ENCODE results near the gene HINT2.

The HINT2 gene

GRCh38 chr9:35814841-35815543 lies at the start of gene HINT2:
HINT2 (minus strand) TSS chr9:35815042; CDS start chr9:35814979, 63 bp downstream.
- DNase-seq = peak; percentile 98

- DNase-seq = no peak
Observed at GRCh38 chr9:35863583-35863982, 48.7 kb upstream of the HINT2 start.

- DNase-seq = no peak
Observed at GRCh38 chr9:35862328-35862727, 47.5 kb upstream of the HINT2 start.

DNA sequence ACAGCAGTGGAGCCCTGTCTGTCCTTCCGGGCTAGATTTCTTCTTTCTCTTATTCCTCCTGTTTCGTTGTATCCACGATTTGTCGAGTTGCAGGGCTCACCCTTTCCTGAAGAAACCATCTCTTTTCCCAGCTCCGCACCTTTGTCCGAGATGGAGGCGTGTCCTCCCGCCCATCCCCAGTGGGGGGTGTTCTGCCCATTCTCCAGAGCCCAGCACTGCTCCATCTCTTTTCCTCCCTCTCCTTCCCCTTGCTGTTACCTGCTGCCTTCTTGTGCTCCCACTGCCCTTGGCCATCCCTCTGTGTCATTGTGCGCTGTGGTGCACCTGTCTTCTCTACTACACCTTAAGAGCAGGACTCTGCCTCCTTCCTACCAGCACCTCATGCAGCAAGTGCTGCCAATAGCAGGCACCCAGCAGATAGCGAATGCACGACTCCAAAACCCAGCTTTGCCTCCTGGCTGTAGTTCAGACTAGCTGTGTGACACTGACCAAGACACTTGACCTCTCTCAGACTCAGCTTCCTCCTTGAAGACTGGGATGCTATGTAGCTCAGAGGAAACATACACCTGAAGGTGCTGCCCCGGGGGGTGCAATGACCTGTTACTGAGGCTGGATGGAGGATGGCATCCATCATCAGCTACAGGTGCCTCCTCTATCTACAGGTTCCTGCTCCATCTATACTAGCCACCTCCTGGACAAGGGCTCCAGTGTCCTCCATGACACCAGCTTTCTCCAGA lies 46.5 kb upstream of the HINT2 start:
- no peak for DNase-seq

DNA sequence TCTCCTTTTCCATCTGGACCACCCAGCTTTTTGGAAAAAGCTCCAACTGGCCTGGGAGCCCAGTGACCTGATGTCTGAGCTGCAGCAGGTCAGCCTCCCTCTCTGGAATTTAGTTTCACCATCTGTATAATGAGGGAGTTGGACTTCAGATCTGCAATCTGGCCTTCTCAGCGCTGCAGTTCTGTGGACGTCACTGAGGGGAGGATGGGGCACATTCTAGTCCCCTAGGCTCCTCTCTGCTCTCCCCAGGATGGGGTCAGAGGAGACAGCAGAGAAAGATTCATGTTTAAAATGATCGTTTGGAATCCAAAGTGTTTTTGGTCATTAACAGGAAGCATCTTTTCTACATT lies 45.1 kb upstream of the HINT2 start:
- no peak for DNase-seq

DNA sequence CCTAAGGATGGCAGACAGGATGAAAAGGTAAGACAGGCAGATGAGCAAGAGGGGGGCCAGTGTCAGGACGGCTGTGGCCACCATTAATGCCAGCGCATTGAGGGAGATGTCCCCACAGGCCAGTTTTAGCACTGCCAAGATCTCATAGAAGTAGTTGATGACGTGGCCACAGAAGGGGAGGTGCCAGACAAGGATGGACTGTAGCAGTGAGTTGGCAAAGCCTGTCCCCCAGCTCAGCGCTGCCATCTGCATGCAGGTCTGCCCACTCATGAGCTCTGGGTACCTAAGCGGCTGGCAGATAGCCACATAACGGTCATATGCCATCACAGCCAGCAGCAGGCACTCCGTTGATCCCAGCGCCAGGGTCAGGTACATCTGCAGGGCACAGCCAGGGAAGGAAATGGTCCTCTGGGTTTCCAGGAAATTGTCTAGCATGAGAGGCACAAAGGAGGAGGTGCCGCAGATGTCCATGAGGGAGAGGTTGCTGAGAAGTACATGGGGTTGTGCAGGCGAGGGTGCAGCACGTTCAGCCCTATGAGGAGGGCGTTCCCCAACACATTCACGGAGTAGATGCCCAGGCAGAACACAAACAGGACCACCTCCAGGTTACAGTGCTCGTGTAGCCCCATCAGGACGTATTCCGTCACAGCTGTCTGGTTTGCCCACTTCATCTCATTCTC lies 44.6 kb upstream of the HINT2 start:
- no peak for DNase-seq

GRCh38 chr9:35858458-35858857 lies 43.6 kb upstream of the HINT2 start:
- no peak for DNase-seq

DNA sequence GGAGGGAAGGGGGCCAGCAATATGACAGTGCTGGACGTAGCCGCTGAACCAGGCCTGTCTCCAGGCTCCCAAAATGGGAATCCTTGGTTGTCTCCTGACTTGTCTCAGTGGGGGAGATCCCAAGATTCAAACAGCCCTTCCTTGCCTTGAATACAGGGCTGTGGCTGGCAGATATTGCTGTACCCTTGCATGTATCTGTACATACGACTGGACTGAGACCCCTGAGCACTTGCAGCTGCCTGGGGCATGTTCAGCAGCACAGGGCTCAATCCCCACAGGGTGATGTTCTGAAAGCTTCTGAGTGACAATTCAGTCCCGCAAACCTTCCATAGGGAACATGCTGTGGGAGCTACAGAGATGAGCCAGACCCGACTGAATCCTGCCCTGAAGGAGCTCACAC lies 42.0 kb upstream of the HINT2 start:
- DNase-seq = no peak

GRCh38 chr9:35856206-35856605 lies 41.4 kb upstream of the HINT2 start:
- DNase-seq = no peak

DNA sequence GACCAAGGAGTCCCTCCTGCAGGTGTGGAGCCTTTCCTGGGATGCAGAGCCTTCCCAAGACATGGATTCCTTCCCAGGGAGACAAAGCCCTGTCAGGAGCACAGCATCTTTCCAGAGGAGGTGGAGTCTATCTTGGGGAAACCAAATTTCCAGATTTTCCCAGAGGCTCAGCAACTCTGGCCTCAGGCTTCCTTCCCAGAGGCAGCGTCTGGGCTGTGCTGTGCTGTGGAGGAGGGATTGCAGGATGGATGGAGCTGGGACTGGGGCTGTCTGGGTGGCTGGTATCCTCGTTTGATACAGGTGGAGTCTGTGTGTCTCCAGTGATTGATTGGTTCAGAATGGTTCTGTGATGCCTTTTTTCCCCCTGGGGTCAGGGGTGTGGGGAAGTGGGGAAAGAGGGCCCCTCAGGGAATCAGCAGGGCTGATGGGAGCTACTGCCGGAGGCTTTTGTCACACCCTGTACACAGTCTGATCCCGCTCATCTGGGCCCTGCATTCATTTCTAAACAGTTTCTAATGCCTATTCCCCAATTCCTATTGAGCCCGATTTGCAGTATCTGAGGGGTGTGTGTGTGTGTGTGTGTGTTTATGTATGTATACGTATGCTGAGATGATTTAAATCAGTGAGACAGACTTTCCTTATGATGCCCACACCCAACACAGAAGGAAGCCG lies 39.4 kb upstream of the HINT2 start:
- DNase-seq = no peak

DNA sequence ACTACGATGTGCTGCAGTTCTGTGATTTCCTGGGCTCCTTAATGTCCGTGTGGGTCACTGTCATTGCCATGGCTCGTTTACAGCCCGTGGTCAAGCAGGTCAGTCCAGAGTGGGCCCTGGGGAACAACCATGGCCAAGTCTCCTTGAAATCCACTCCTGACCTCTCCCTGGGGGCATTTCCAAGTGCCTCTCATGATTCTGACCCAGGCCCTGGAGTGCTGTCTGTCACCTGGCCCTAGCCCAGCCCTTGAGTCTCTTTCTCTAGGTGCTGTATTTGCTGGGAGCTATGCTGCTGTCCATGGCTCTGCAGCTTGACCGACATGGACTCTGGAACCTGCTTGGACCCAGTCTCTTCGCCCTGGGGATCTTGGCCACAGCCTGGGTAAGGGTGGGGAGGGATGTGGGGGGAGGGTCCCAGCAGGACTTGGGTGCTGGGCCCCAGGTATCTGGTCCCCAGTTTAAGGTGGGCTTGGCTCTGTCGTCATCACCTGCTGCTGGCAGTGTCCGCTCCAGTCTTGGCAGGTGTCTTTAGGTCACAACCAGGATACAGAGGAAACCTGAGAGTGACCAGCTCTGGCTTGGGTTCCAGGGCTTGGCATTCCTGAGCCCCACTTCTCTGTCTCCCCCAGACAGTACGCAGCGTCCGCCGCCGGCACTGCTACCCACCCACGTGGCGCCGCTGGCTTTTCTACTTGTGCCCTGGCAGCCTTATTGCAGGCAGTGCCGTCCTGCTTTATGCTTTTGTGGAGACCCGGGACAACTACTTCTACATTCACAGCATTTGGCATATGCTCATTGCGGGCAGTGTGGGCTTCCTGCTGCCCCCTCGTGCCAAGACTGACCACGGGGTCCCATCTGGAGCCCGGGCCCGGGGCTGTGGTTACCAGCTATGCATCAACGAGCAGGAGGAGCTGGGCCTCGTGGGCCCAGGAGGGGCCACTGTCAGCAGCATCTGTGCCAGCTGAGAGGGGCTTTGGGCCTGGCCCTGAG lies 38.3 kb upstream of the HINT2 start:
- DNase-seq = no peak

DNA sequence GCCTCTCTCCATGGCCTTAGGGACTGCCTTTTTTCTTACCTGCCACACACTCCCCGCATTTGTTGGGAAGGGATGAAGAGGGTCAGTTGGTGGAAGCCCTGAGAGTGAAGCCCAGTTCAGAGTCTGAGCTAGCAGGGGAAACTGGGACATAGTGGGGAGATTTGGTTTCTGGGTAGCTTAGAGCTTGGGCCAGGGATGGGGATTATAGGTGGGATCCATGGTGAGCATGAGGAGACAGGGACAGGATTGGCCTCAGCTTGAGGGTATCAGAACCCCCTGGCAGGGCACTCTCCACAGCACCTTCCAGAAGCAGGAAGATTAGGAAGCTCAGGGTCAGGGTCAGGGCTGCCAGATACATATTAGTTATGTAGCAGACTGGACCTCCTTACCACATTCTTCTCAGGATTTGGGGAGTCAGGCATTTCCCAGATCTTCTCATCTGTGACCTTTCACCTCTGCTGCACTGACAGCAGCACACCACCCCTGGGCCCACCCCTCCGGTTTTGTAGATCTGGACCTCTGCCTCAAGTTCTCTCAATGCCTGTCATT lies 37.5 kb upstream of the HINT2 start:
- DNase-seq = no peak

- no peak for DNase-seq
Observed at GRCh38 chr9:35847792-35848572, 33.1 kb upstream of the HINT2 start.

DNA sequence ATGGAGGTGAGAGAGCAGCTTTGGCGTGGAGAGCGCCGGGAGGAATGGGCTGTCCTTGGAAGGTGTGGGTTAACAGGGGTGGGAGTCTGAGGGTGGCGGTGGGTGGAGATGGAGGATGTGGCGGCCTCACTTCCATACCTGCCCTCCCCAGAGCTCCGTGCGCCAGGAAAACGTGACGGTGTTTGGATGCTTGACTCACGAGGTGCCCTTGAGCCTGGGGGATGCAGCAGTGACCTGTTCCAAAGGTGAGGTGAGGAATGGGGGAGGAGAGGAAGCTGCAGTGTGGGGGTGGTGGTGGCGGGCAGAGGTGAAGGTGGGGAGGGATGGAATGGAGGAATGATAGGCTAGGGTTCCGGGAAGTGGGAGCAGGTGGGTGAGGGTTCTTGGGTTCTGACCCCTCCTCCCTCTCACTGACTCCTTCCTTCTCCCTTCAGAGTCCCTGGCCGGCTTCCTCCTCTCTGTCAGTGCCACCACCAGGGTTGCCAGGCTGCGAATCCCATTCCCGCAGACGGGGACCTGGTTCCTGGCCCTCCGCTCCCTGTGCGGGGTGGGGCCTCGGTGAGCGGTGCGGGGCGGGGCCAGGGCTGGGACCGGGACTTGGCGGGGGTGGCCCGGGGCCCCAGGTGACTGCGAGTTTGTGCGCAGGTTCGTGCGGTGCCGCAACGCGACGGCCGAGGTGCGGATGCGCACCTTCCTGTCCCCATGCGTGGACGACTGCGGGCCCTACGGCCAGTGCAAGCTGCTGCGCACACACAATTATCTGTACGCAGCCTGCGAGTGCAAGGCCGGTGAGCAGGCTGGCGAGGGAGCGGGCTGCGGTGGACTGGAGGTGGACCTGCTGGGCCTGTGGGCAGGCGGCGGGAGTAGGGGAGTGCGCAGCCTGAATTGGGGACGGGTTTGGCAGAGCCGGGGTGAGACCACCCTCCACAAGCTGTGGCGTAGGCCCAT lies 31.3 kb upstream of the HINT2 start:
- DNase-seq = no peak

DNA sequence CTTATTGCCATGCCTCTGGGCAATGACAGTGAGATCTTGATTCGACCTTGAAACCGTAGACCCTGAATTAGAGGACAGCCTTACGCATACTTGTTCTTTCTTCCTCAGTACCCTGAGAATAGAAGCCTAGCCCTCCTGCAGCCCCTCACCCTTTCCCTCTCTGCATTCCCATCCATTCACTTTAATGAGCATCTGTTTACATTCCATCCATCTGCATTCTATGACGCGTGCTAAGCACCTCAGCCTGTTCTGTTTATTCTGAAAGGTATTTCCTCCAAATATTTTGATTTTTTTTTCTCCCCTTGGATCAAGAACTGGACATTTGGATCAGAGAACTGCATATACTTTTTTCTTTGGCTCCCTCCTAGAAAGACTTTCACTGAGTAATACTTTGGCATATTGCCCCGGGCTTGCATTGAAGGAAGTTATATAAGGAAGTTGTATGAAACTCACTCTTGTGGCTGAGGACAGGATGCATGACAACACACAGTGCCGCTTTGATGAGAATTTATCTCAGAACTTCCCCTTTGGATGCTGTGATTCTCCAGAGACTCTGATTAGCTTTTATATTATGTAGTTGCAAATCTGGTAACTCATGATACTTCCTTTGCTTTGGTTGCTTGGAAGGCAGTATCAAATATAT lies 29.9 kb upstream of the HINT2 start:
- no peak for DNase-seq

DNA sequence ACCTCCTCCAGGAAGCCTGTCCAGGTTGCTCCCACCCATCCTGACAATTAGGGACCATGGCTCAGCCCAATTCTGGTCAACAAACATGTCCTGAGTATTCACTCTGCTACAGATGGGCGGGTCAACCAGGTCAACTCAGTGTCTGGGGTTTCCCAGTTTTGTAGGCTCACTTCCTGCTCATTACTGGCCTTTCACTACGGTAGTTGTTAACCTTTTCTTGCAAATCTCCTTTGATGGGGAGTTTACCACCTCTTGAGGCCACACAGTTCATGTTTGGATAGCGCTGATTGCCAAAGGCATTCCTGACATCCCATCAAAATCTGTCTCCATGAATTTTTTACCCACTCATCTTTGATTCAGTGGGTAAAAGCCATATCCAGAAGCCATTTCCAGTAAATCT lies 28.0 kb upstream of the HINT2 start:
- DNase-seq = no peak

DNA sequence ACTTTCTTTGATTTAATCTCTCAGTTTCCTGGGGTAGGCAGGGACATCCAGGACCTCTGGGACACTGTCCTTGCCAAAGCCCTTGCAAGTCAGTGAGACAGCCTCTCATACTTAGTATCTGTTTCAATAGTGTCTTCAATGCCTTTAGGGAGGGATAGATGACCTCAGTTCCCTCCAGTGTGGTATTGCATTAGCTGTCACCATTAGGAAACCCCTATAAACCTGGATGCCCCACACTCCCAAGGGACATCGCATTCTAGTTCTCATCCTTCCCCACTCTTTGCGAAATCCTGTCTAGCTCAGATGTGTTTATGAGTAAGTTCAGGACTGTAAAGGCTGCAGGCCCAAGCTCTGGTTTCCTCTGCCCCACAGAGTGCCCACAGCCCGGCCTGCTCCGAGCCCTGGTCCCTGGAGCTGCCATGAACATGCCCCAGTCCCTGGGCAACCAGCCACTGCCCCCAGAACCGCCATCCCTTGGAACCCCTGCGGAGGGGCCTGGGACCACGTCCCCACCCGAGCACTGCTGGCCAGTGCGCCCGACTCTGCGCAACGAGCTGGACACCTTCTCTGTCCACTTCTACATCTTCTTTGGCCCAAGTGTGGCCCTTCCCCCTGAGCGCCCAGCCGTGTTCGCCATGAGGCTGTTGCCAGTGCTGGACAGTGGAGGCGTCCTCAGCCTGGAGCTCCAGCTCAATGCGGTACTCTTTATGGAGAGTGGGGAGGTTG lies 27.3 kb upstream of the HINT2 start:
- DNase-seq = no peak

DNA sequence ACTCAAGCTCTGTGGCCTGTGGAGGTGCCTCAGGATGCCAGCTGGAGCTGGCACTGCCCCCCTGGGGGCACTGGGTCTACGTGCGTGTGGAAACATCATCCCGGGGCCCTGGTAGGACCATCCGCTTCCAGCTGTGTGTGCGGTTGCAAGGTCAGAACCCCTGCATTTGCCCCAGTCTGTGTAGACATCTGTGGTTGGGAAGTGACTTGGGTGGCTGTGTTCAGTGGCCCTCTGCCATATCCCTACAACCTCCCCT lies 26.7 kb upstream of the HINT2 start:
- DNase-seq = no peak

Measured in NCI-H2227 treated with DMSO at 0.1 percent for 48 hours (cell line).